ENCODE results near the gene PDIA6.
"Not testable (repeated sequence)": the region's sequence is repeated elsewhere in the genome, so short reads cannot be mapped to it uniquely, and the experiment has no call there.

PDIA6 gene

DNA sequence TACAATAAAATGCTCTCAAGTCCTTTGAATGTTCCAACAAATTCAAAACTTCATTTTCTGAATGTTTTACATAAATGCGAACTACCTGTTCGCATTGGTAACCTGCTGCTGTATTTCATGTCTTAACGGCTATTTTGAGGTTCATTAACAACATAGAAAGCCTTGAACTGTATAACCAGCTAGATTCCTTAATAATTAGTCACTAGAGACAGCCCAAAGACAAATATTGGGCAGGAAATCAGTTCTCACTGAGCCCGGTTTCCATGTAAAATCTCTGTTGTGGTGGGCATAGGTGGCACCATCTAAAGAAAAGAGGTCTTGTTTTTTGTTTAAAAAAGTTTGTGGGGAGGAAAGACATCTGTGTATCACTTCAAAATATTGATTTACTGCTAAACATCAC is 29.2 kb downstream of the PDIA6 start:
- no peak overlapping the region for H3K4me3 ChIP-seq (ENCODE audit: low read depth in 1 of 2, low read length in 2 of 2)

DNA sequence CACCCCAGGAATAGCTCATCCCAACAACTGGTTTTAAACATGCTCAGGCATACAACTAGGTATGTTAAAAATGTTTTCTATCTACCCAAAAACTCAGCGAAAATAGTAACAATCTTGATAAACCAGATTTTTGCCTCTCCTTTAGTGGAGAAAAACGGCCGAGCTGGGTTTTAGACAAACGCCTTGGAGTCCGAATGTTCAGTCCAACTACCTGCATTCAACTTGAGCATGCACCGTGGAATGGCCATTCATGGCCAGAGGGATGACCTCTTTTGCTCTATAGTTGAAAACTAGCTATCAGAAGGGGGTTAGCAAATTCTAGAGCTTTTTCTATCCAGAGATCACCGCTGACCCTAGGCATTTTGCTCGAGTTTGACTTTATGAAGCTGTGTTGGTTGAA is 30.8 kb downstream of the PDIA6 start:
- peaks cover 31 to 82% of the 10 kb centered on the region in 2 donors for H3K36me3 ChIP-seq (ENCODE audit: control insufficient read depth in 1 of 2, insufficient read depth in 2 of 2, low read length in 2 of 2)
- no peaks in the 10 kb centered on the region for H3K27me3 ChIP-seq (ENCODE audit: control insufficient read depth in 1 of 2, insufficient read depth in 2 of 2, low read length in 2 of 2)

More for the DNA sequence above, 29.2 kb downstream of the PDIA6 start:
- Histone ChIP-seq H3K27ac (ENCODE audit: low read depth, low read length) (no peak overlapping the region), H3K9ac (ENCODE audit: low read depth in 1 of 2, low read length in 2 of 2) (no peak overlapping the region), H3K36me3 (ENCODE audit: control insufficient read depth in 1 of 2, insufficient read depth in 2 of 2, low read length in 2 of 2) (peaks cover 40 to 87% of the 10 kb centered on the region in 2 donors), H3K9me3 (ENCODE audit: control insufficient read depth in 1 of 2, low read length in 2 of 2) (no peaks in the 10 kb centered on the region), H3K27me3 (ENCODE audit: control insufficient read depth in 1 of 2, insufficient read depth in 2 of 2, low read length in 2 of 2) (no peaks in the 10 kb centered on the region), H3K4me1 (ENCODE audit: control insufficient read depth in 1 of 2, insufficient read depth in 2 of 2, low read length in 2 of 2) (peaks cover 0 to under 1% of the 10 kb centered on the region in 2 donors)

GRCh38 chr2:10780821-10781220 is 31.8 kb downstream of the PDIA6 start:
- not testable (repeated sequence) for H3K27me3 ChIP-seq (ENCODE audit: control insufficient read depth in 1 of 2, insufficient read depth in 2 of 2, low read length in 2 of 2); H3K27ac ChIP-seq (ENCODE audit: low read depth, low read length); H3K9me3 ChIP-seq (ENCODE audit: control insufficient read depth in 1 of 2, low read length in 2 of 2); H3K9ac ChIP-seq (ENCODE audit: low read depth in 1 of 2, low read length in 2 of 2); H3K4me1 ChIP-seq (ENCODE audit: control insufficient read depth in 1 of 2, insufficient read depth in 2 of 2, low read length in 2 of 2); H3K4me3 ChIP-seq (ENCODE audit: low read depth in 1 of 2, low read length in 2 of 2)
- H3K36me3 ChIP-seq (ENCODE audit: control insufficient read depth in 1 of 2, insufficient read depth in 2 of 2, low read length in 2 of 2), result peaks cover 24 to 74% of the 10 kb centered on the region in 2 donors

More for the DNA sequence above, 30.8 kb downstream of the PDIA6 start:
- Histone ChIP-seq H3K9ac (ENCODE audit: low read depth in 1 of 2, low read length in 2 of 2) (no peak overlapping the region), H3K4me3 (ENCODE audit: low read depth in 1 of 2, low read length in 2 of 2) (no peak overlapping the region), H3K4me1 (ENCODE audit: control insufficient read depth in 1 of 2, insufficient read depth in 2 of 2, low read length in 2 of 2) (no peaks in the 10 kb centered on the region), H3K9me3 (ENCODE audit: control insufficient read depth in 1 of 2, low read length in 2 of 2) (no peaks in the 10 kb centered on the region), H3K27ac (ENCODE audit: low read depth, low read length) (no peak overlapping the region)

DNA sequence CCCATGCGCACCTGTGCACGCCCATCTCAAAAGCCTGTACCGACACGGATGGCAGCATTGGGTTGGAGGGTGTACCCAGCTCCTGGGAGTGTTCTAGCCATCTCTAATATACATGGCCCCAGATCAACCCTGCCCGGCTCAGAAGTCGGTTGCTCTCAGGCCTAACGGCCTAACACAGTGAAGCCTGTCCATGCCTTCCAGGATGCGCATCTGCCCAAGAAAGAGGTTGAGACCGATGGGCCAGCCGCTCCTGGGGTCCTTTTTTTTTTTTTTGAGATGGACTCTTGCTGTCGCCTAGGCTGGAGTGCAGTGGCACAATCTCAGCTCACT is 32.1 kb downstream of the PDIA6 start:
- Histone ChIP-seq H3K27ac (ENCODE audit: low read depth, low read length) (no peak overlapping the region), H3K27me3 (ENCODE audit: control insufficient read depth in 1 of 2, insufficient read depth in 2 of 2, low read length in 2 of 2) (no peaks in the 10 kb centered on the region), H3K4me1 (ENCODE audit: control insufficient read depth in 1 of 2, insufficient read depth in 2 of 2, low read length in 2 of 2) (no peaks in the 10 kb centered on the region), H3K9me3 (ENCODE audit: control insufficient read depth in 1 of 2, low read length in 2 of 2) (no peaks in the 10 kb centered on the region), H3K4me3 (ENCODE audit: low read depth in 1 of 2, low read length in 2 of 2) (no peak overlapping the region), H3K9ac (ENCODE audit: low read depth in 1 of 2, low read length in 2 of 2) (no peak overlapping the region), H3K36me3 (ENCODE audit: control insufficient read depth in 1 of 2, insufficient read depth in 2 of 2, low read length in 2 of 2) (peaks cover 24 to 70% of the 10 kb centered on the region in 2 donors)

GRCh38 chr2:10779776-10780490 is 32.7 kb downstream of the PDIA6 start:
- Histone ChIP-seq H3K4me3 (ENCODE audit: low read depth in 1 of 2, low read length in 2 of 2) (no peak overlapping the region), H3K9me3 (ENCODE audit: control insufficient read depth in 1 of 2, low read length in 2 of 2) (no peaks in the 10 kb centered on the region), H3K36me3 (ENCODE audit: control insufficient read depth in 1 of 2, insufficient read depth in 2 of 2, low read length in 2 of 2) (peaks cover 23 to 66% of the 10 kb centered on the region in 2 donors), H3K4me1 (ENCODE audit: control insufficient read depth in 1 of 2, insufficient read depth in 2 of 2, low read length in 2 of 2) (peaks cover 0 to 4% of the 10 kb centered on the region in 2 donors), H3K9ac (ENCODE audit: low read depth in 1 of 2, low read length in 2 of 2) (no peak overlapping the region), H3K27ac (ENCODE audit: low read depth, low read length) (no peak overlapping the region), H3K27me3 (ENCODE audit: control insufficient read depth in 1 of 2, insufficient read depth in 2 of 2, low read length in 2 of 2) (no peaks in the 10 kb centered on the region)

DNA sequence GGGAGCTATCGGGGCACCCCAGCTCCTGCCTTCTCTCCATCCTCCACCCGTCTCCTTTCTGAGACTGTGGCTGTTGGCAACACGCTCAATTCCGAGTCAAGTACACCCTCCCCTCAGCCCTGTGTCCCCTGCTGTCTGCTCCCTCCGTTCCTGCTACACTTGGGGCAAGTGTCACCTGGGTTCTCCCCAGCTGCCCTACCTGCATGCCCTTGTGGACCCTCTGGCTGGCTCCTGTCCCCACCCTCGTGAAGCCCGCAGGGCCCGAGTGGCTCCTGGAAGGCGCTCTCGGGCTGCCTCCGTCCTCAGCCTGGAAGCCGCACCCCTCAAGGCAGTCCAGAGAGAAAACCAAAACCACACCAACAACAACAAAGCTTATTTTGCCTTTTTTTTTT is 33.9 kb downstream of the PDIA6 start:
- Histone ChIP-seq H3K4me3 (ENCODE audit: low read depth in 1 of 2, low read length in 2 of 2) (no peak overlapping the region), H3K4me1 (ENCODE audit: control insufficient read depth in 1 of 2, insufficient read depth in 2 of 2, low read length in 2 of 2) (peaks cover 7 to 9% of the 10 kb centered on the region in 2 donors), H3K36me3 (ENCODE audit: control insufficient read depth in 1 of 2, insufficient read depth in 2 of 2, low read length in 2 of 2) (peaks cover 14 to 53% of the 10 kb centered on the region in 2 donors), H3K9ac (ENCODE audit: low read depth in 1 of 2, low read length in 2 of 2) (no peak overlapping the region), H3K9me3 (ENCODE audit: control insufficient read depth in 1 of 2, low read length in 2 of 2) (no peaks in the 10 kb centered on the region), H3K27ac (ENCODE audit: low read depth, low read length) (no peak overlapping the region), H3K27me3 (ENCODE audit: control insufficient read depth in 1 of 2, insufficient read depth in 2 of 2, low read length in 2 of 2) (no peaks in the 10 kb centered on the region)

GRCh38 chr2:10777842-10778723 is 34.5 kb downstream of the PDIA6 start:
- H3K4me3 ChIP-seq (ENCODE audit: low read depth in 1 of 2, low read length in 2 of 2), result no peak overlapping the region
- no peaks in the 10 kb centered on the region for H3K9me3 ChIP-seq (ENCODE audit: control insufficient read depth in 1 of 2, low read length in 2 of 2)
- peaks cover 7 to 9% of the 10 kb centered on the region in 2 donors for H3K4me1 ChIP-seq (ENCODE audit: control insufficient read depth in 1 of 2, insufficient read depth in 2 of 2, low read length in 2 of 2)
- H3K36me3 ChIP-seq (ENCODE audit: control insufficient read depth in 1 of 2, insufficient read depth in 2 of 2, low read length in 2 of 2), result peaks cover 13 to 49% of the 10 kb centered on the region in 2 donors
- no peak overlapping the region for H3K27ac ChIP-seq (ENCODE audit: low read depth, low read length)
- no peaks in the 10 kb centered on the region for H3K27me3 ChIP-seq (ENCODE audit: control insufficient read depth in 1 of 2, insufficient read depth in 2 of 2, low read length in 2 of 2)
- H3K9ac ChIP-seq (ENCODE audit: low read depth in 1 of 2, low read length in 2 of 2), result no peak overlapping the region

- Histone ChIP-seq H3K27ac (ENCODE audit: low read depth, low read length) (no peak overlapping the region), H3K9me3 (ENCODE audit: control insufficient read depth in 1 of 2, low read length in 2 of 2) (no peaks in the 10 kb centered on the region), H3K4me1 (ENCODE audit: control insufficient read depth in 1 of 2, insufficient read depth in 2 of 2, low read length in 2 of 2) (peaks cover 7 to 9% of the 10 kb centered on the region in 2 donors), H3K9ac (ENCODE audit: low read depth in 1 of 2, low read length in 2 of 2) (no peak overlapping the region), H3K27me3 (ENCODE audit: control insufficient read depth in 1 of 2, insufficient read depth in 2 of 2, low read length in 2 of 2) (no peaks in the 10 kb centered on the region), H3K4me3 (ENCODE audit: low read depth in 1 of 2, low read length in 2 of 2) (no peak overlapping the region), H3K36me3 (ENCODE audit: control insufficient read depth in 1 of 2, insufficient read depth in 2 of 2, low read length in 2 of 2) (peaks cover 9 to 44% of the 10 kb centered on the region in 2 donors)
These were observed 35.3 kb downstream of the PDIA6 start for GRCh38 chr2:10777111-10777841.

DNA sequence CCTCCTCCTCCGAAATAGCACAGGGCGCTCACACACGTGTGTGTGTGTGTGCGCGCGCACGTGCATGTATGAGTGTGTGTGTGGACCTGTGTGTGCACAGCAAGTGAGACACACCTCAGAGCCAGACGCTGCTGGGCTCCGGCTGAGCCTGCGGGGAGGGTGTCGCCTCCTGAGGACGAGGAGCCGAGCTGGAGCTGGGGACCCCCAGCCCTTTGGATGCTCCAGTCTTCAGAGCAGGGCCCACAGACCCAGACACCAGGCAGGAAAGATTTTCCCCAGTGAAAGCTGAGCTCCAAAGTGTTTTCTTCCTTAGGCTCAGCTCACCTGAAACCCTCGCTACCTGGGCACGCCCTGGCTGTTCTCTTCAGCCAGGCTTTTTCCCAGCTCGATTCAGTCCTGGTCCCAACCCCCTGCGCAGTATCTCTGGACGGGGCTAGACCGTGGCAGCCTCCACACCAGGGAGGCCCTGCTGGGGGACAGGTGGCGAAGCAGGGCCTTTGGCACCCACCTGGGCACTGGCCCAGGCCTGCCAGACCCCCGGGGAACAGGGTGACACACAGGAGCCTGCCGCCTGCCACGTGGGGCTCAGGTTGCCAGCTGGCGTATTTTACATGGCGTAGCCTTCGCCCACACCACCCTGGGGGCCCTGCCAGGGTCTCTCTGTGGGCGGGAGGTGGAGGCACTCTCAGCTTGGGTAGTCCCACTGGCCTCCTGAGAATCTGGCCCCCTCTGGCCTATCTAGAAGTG is 36.2 kb downstream of the PDIA6 start:
- Histone ChIP-seq H3K4me3 (ENCODE audit: low read depth in 1 of 2, low read length in 2 of 2) (no peak overlapping the region), H3K27ac (ENCODE audit: low read depth, low read length) (no peak overlapping the region), H3K9me3 (ENCODE audit: control insufficient read depth in 1 of 2, low read length in 2 of 2) (no peaks in the 10 kb centered on the region), H3K4me1 (ENCODE audit: control insufficient read depth in 1 of 2, insufficient read depth in 2 of 2, low read length in 2 of 2) (peaks cover 7 to 9% of the 10 kb centered on the region in 2 donors), H3K9ac (ENCODE audit: low read depth in 1 of 2, low read length in 2 of 2) (no peak overlapping the region), H3K27me3 (ENCODE audit: control insufficient read depth in 1 of 2, insufficient read depth in 2 of 2, low read length in 2 of 2) (no peaks in the 10 kb centered on the region), H3K36me3 (ENCODE audit: control insufficient read depth in 1 of 2, insufficient read depth in 2 of 2, low read length in 2 of 2) (peaks cover 4 to 36% of the 10 kb centered on the region in 2 donors)

Measured in duodenal mucosa (tissue), 2 donors.